HepG2 (cell line): Measurements from ENCODE around the gene TMEM131. TPM values are rescaled to one million over a fixed set of nuclear protein-coding genes. Genes with fewer than 3 reads are reported as not detected.

Experiments used
- ATAC-seq: fragments of 200-7000 bp; cut with Tn5 transposase; 3 replicates; pipeline ENCODE4 v1.9.1; 2020; ENCODE audit warnings: mild to moderate bottlenecking, moderate library complexity
- BruUV-seq: library from RNA; stranded (reverse); fragments of 400-500 nt; replicated peaks from 2 replicates; lab custom pipeline; 2021; lab: Mats Ljungman, UMichigan
- CTCF ChIA-PET: fragments of 300-600 bp; formaldehyde crosslinking; extraction: SDS; loops from one replicate; lab custom pipeline; 2021; ENCODE audit warnings: low total read pairs, inconsistent platforms, low intra/inter-chr PET ratio; lab: Yijun Ruan, JAX
- POLR2A ChIA-PET: fragments of 350-600 bp; sonication (Branson Sonifier 250); formaldehyde crosslinking; loops from one replicate; lab custom pipeline; 2020; ENCODE audit warnings: antibody characterized with exemption, inconsistent platforms; lab: Yijun Ruan, JAX
- DNase-seq: peaks from one replicate; pipeline ENCODE4 v3.0.0-alpha.2; 2015; ENCODE audit warnings: low spot score
- FAIRE-seq: peaks from 3 replicates; lab custom pipeline; 2011; peaks lifted over from hg19 to GRCh38; lab: Jason Lieb, UNC
- H2AFZ ChIP-seq: one replicate; pipeline ENCODE4 v1.6.1; 2011; ENCODE audit warnings: low read length, inconsistent platforms
- H3K27ac ChIP-seq: fragments of 300-600 bp; 3 replicates; pipeline ENCODE4 v1.8.0; 2011; ENCODE audit warnings: mixed run types, mild to moderate bottlenecking, mixed read lengths, low read length, inconsistent platforms; ENCODE audit not compliant: insufficient read depth; ENCODE audit errors: extremely low read length
- H3K27me3 ChIP-seq, 2 experiments: fragments of 200-600 bp in 1 of 2; 2 replicates in 1 of 2; 3 replicates in 1 of 2; pipeline versions ENCODE4 v1.6.0 to v1.8.0; 2011; ENCODE audit warnings: low read length in 2 of 2, mild to moderate bottlenecking in 2 of 2, moderate library complexity in 2 of 2, inconsistent platforms in 1 of 2; ENCODE audit not compliant: insufficient read depth in 2 of 2, control insufficient read depth in 1 of 2
- H3K36me3 ChIP-seq, 2 experiments: fragments of 200-600 bp in 1 of 2; replicated peaks in 1 of 2; 2 replicates in 1 of 2; 3 replicates in 1 of 2; pipeline versions ENCODE4 v1.5.1 to v1.8.0; 2011; ENCODE audit warnings: low read length in 2 of 2, inconsistent platforms in 1 of 2; ENCODE audit not compliant: insufficient read depth in 2 of 2, control insufficient read depth in 1 of 2
- H3K4me1 ChIP-seq: 2 replicates; pipeline ENCODE4 v1.5.1; 2012; ENCODE audit warnings: low read length, inconsistent platforms; ENCODE audit not compliant: insufficient read depth
- H3K4me2 ChIP-seq: 2 replicates; pipeline ENCODE4 v1.6.0; 2011; ENCODE audit warnings: low read depth, low read length, inconsistent platforms
- H3K4me3 ChIP-seq, 3 experiments: fragments of 200-600 bp in 1 of 3; sonication (generic), shearing (Covaris generic) in 1 of 3; replicated peaks in 1 of 3; 2 replicates each; pipeline ENCODE4 v1.5.1; 2011 to 2016; ENCODE audit warnings: low read length in 3 of 3, inconsistent platforms in 2 of 3, low read depth in 2 of 3, mild to moderate bottlenecking in 2 of 3, control low read depth in 1 of 3, mixed read lengths in 1 of 3; ENCODE audit not compliant: insufficient read depth in 1 of 3
- H3K79me2 ChIP-seq: one replicate; pipeline ENCODE4 v1.6.1; 2011; ENCODE audit warnings: low read length, inconsistent platforms; ENCODE audit not compliant: insufficient read depth
- H3K9ac ChIP-seq: 2 replicates; pipeline ENCODE4 v1.6.0; 2011; ENCODE audit warnings: mild to moderate bottlenecking, low read depth, low read length, inconsistent platforms; ENCODE audit not compliant: insufficient read depth
- H3K9me3 ChIP-seq: 2 replicates; pipeline ENCODE4 v1.5.1; 2012; ENCODE audit warnings: mild to moderate bottlenecking, low read length
- H4K20me1 ChIP-seq: 2 replicates; pipeline ENCODE4 v1.6.0; 2011; ENCODE audit warnings: inconsistent platforms, mild to moderate bottlenecking, low read length, moderate library complexity; ENCODE audit not compliant: insufficient read depth
- ISX ChIP-seq: sonication (generic); formaldehyde crosslinking; conservative IDR thresholded peaks from 2 replicates; pipeline ENCODE4 v1.5.0; 2020; ENCODE audit warnings: missing genetic modification reagents
- RBM22 ChIP-seq: fragments of 200-400 bp; formaldehyde crosslinking; optimal IDR thresholded peaks from 2 replicates; pipeline ENCODE3; 2017; ENCODE audit warnings: mild to moderate bottlenecking, low read length, moderate library complexity
- ZNF10 ChIP-seq: sonication (generic); formaldehyde crosslinking; IDR thresholded peaks from 2 replicates; pipeline ENCODE4 v1.4.0; 2020; ENCODE audit warnings: mild to moderate bottlenecking, low read depth, missing genetic modification reagents, borderline replicate concordance
- WGBS: methylation state at CpG from one replicate; pipeline ENCODE4 v1.1.6; 2017; ENCODE audit warnings: low lambda C conversion rate; 5-methylcytosine and 5-hydroxymethylcytosine counted together
- in situ Hi-C: cut with HindIII; loops from 2 replicates; pipeline ENCODE4 v1.10.0; 2017; ENCODE audit warnings: low pct_unique_long_range_greater_than_20kb; ENCODE audit not compliant: extremely low pct_ligation_motif_present
- intact Hi-C: fragments of 100-400 bp; cut with micrococcal nuclease; formaldehyde crosslinking; loops from one replicate; pipeline ENCODE4 v1.10.0; 2022; ENCODE audit not compliant: unreplicated experiment
- polyA plus RNA-seq, 8 experiments: library from polyadenylated mRNA; depleted of rRNA in 3 of 8; stranded (reverse) in 7 of 8; unstranded in 1 of 8; fragments of >200 nt; fragmentation: Illumina TruSeq in 4 of 8; extraction: Trizol in 4 of 8; gene quantifications; 2 replicates each; pipeline versions ENCODE4 v1.2.1 to v1.2.3, GENCODE V29; 2011 to 2016; ENCODE audit warnings: low read depth in 4 of 8, missing spikeins in 1 of 8, mixed read lengths in 1 of 8; ENCODE audit not compliant: insufficient read depth in 1 of 8
- total RNA-seq, 5 experiments: library from RNA; depleted of rRNA; stranded (reverse); fragments of >200 nt; fragmentation: Illumina TruSeq; extraction: Trizol; gene quantifications; 2 replicates each; pipeline ENCODE4 v1.2.3, GENCODE V29; 2016; ENCODE audit warnings: low read depth in 1 of 5
- TF ChIP-seq, protein P1 (sequence below): sonication (generic); formaldehyde crosslinking; IDR thresholded peaks from 2 replicates; pipeline ENCODE4 v1.5.0; 2020; ENCODE audit warnings: missing genetic modification reagents
- TF ChIP-seq, protein P2 (sequence below): sonication (generic); formaldehyde crosslinking; IDR thresholded peaks from 2 replicates; pipeline ENCODE4 v1.4.0; 2020; ENCODE audit warnings: missing genetic modification reagents
- TF ChIP-seq, protein P3 (sequence below): sonication (generic); formaldehyde crosslinking; IDR thresholded peaks from 2 replicates; pipeline ENCODE4 v1.8.0; 2023; ENCODE audit warnings: mild to moderate bottlenecking, missing genetic modification reagents

TMEM131 gene
- total and polyA plus RNA-seq, 2 of the 13 experiments (the other 11 are each of a cell fraction or from before 2014, with no cell fraction given) = 17.9 to 19.5 TPM

DNA sequence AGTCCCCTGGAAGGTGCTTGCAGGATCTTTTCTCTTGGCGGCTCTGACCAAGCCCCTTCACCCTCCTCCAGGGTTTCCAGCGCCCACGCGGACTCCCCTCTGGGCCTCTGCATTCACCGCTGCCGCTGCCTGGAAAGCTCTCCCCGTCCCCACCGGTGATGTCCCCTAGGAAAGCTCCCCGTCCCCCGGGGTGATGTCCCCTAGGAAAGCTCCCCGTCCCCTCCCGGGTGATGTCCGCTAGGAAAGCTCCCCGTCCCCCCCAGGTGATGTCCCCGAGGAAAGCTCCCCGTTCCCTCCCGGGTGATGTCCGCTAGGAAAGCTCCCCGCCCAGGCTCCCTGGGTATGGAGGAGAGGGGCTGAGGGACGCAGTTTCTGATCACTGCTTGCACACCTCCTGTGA, 254.5 kb downstream of the TMEM131 start:
- Histone ChIP-seq H3K36me3 (no peaks in the 10 kb centered on the region), H3K4me2 (no peak overlapping the region), H3K4me3 (no peak overlapping the region), H3K9me3 (no peaks in the 10 kb centered on the region), H3K27me3 (peaks cover 2 to 26% of the 10 kb centered on the region in 2 experiments; a peak in 4 of 5 replicates), H3K4me1 (peaks cover 35% of the 10 kb centered on the region)
- CTCF ChIA-PET = interaction anchor here (1.3 to 1.5 kb wide), 2 partner anchors 528 to 644 kb away, joined by 10 to 15 read pairs; no protein-coding TSS in a partner anchor
- WGBS = 90% methylated on average over 20 of the region's 20 CpGs
- no TSS peak for BruUV-seq
- intact Hi-C loops = no loop called here
- ATAC-seq = no peak
- TF ChIP-seq, protein P1, sequence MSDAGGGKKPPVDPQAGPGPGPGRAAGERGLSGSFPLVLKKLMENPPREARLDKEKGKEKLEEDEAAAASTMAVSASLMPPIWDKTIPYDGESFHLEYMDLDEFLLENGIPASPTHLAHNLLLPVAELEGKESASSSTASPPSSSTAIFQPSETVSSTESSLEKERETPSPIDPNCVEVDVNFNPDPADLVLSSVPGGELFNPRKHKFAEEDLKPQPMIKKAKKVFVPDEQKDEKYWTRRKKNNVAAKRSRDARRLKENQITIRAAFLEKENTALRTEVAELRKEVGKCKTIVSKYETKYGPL (CRISPR knock-in tag) = no peak
- TF ChIP-seq, protein P2, sequence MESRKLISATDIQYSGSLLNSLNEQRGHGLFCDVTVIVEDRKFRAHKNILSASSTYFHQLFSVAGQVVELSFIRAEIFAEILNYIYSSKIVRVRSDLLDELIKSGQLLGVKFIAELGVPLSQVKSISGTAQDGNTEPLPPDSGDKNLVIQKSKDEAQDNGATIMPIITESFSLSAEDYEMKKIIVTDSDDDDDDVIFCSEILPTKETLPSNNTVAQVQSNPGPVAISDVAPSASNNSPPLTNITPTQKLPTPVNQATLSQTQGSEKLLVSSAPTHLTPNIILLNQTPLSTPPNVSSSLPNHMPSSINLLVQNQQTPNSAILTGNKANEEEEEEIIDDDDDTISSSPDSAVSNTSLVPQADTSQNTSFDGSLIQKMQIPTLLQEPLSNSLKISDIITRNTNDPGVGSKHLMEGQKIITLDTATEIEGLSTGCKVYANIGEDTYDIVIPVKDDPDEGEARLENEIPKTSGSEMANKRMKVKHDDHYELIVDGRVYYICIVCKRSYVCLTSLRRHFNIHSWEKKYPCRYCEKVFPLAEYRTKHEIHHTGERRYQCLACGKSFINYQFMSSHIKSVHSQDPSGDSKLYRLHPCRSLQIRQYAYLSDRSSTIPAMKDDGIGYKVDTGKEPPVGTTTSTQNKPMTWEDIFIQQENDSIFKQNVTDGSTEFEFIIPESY (CRISPR knock-in tag) = peak; percentile 43; the same call in 1 of the 2 replicates
- TF ChIP-seq, all 625 proteins: peak for 1
- H3K79me2 ChIP-seq = no peaks in the 10 kb centered on the region
- no peak overlapping the region for H3K9ac ChIP-seq
- FAIRE-seq (no peak), DNase-seq (no peak)
- no peak overlapping the region for H2AFZ ChIP-seq
- no peak overlapping the region for H3K27ac ChIP-seq
- H4K20me1 ChIP-seq = no peaks in the 10 kb centered on the region
- POLR2A ChIA-PET = no interaction called here
- in situ Hi-C loops = loop anchor here (5.0 kb wide), 1 partner anchor 39 kb away; no protein-coding TSS in a partner anchor

DNA sequence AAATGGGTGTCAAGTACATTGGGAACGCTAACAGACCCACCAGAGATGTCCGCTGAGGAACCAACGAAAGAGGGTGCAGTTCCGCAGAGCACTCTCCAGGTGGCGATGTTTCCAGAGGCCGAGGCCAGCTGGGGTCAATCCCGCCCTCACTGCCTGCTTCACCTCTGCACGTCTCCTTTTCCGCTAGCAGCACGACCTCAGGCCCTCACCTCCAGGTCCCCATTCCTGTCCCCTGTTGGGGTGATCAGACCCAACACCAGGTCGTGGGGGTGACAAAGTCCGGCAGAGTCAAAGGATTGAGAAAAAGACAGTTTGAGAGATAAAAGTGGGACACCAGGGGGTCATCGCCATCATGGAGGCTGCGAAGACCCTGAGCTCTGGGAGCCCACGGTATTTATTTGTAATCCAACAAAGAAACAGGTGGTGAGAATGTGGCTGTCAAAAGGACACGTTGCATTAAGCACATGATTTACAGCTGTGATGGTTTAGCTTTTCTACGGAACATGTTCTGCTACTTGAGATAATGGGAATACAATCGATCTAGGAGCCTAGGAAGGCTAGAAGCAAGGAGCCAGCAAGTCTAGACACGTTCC, 255.1 kb downstream of the TMEM131 start:
- Histone ChIP-seq H3K27me3 (peaks cover 2 to 27% of the 10 kb centered on the region in 2 experiments; a peak in 4 of 5 replicates), H2AFZ (no peak overlapping the region), H3K4me2 (peak overlapping the region; percentile 71), H4K20me1 (no peaks in the 10 kb centered on the region), H3K9me3 (no peaks in the 10 kb centered on the region), H3K4me3 (peak overlapping the region in 1 of 3 experiments; percentile 44; a peak in 1 of 6 replicates), H3K79me2 (no peaks in the 10 kb centered on the region), H3K36me3 (no peaks in the 10 kb centered on the region), H3K27ac (no peak overlapping the region), H3K4me1 (peaks cover 35% of the 10 kb centered on the region), H3K9ac (no peak overlapping the region)
- CTCF ChIA-PET = interaction anchor here (1.3 to 1.5 kb wide), 2 partner anchors 529 to 644 kb away, joined by 10 to 15 read pairs; no protein-coding TSS in a partner anchor
- POLR2A ChIA-PET = no interaction called here
- BruUV-seq = no TSS peak
- DNase-seq = peak; percentile 54
- in situ Hi-C loops = loop anchor here (5.0 kb wide), 1 partner anchor 38 kb away; no protein-coding TSS in a partner anchor
- intact Hi-C loops = loop anchor here (1.0 kb wide), 2 partner anchors 529 to 645 kb away; no protein-coding TSS in a partner anchor
- WGBS = 26% methylated on average over 19 of the region's 19 CpGs
- ATAC-seq = peak; percentile 71
- peak; percentile 98 for FAIRE-seq
- TF ChIP-seq, protein P2 (CRISPR knock-in tag) = peak; percentile 82
- TF ChIP-seq ISX (CRISPR knock-in tag) (no peak), RBM22 (no peak), ZNF10 (CRISPR knock-in tag) (no peak)
- TF ChIP-seq, protein P3, sequence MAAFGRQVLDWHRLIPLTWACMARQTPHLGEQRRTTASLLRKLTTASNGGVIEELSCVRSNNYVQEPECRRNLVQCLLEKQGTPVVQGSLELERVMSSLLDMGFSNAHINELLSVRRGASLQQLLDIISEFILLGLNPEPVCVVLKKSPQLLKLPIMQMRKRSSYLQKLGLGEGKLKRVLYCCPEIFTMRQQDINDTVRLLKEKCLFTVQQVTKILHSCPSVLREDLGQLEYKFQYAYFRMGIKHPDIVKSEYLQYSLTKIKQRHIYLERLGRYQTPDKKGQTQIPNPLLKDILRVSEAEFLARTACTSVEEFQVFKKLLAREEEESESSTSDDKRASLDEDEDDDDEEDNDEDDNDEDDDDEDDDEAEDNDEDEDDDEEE (CRISPR knock-in tag) = no peak
